Astrocyte of the cerebellum (primary cell): ENCODE results near the gene THAP7.

Experiments used
- DNase-seq: peaks from one replicate; pipeline ENCODE4 v3.0.0-alpha.2; 2011; ENCODE audit warnings: low read depth
- H3K4me3 ChIP-seq: 2 replicates; pipeline ENCODE4 v1.5.1; 2011; ENCODE audit warnings: mild to moderate bottlenecking, low read depth, low read length, moderate library complexity
- in situ Hi-C: cut with HindIII; loops from 2 replicates; pipeline ENCODE4 v1.10.0; 2017; ENCODE audit warnings: low sequenced_read_pairs
- TF ChIP-seq, protein P1 (sequence below): IDR thresholded peaks from 2 replicates; pipeline ENCODE4 v1.5.1; 2012; ENCODE audit warnings: low read length, low read depth, moderate library complexity, mild to moderate bottlenecking; ENCODE audit errors: missing control alignments

The THAP7 gene

GRCh38 chr22:20991252-20992055 lies 10.5 kb downstream of the THAP7 start:
- no peak overlapping the region for H3K4me3 ChIP-seq
- TF ChIP-seq, protein P1, sequence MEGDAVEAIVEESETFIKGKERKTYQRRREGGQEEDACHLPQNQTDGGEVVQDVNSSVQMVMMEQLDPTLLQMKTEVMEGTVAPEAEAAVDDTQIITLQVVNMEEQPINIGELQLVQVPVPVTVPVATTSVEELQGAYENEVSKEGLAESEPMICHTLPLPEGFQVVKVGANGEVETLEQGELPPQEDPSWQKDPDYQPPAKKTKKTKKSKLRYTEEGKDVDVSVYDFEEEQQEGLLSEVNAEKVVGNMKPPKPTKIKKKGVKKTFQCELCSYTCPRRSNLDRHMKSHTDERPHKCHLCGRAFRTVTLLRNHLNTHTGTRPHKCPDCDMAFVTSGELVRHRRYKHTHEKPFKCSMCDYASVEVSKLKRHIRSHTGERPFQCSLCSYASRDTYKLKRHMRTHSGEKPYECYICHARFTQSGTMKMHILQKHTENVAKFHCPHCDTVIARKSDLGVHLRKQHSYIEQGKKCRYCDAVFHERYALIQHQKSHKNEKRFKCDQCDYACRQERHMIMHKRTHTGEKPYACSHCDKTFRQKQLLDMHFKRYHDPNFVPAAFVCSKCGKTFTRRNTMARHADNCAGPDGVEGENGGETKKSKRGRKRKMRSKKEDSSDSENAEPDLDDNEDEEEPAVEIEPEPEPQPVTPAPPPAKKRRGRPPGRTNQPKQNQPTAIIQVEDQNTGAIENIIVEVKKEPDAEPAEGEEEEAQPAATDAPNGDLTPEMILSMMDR: no peak
- in situ Hi-C loops: no loop called here
- DNase-seq: no peak

- no peak overlapping the region for H3K4me3 ChIP-seq
- no peak for DNase-seq
- TF ChIP-seq, protein P1: peak; percentile 14
- in situ Hi-C loops: no loop called here
Measured at GRCh38 chr22:20990184-20991180, 11.4 kb downstream of the THAP7 start.

GRCh38 chr22:20989323-20990138 lies 12.4 kb downstream of the THAP7 start:
- no peak for DNase-seq
- TF ChIP-seq, protein P1: no peak
- in situ Hi-C loops: loop anchor here (10.0 kb wide), 1 partner anchor 105 kb away; no protein-coding TSS in a partner anchor
- no peak overlapping the region for H3K4me3 ChIP-seq

GRCh38 chr22:20988573-20989322 lies 13.2 kb downstream of the THAP7 start:
- no peak overlapping the region for H3K4me3 ChIP-seq
- TF ChIP-seq, protein P1: no peak
- DNase-seq: no peak
- in situ Hi-C loops: loop anchor here (10.0 kb wide), 1 partner anchor 104 kb away; no protein-coding TSS in a partner anchor

DNA sequence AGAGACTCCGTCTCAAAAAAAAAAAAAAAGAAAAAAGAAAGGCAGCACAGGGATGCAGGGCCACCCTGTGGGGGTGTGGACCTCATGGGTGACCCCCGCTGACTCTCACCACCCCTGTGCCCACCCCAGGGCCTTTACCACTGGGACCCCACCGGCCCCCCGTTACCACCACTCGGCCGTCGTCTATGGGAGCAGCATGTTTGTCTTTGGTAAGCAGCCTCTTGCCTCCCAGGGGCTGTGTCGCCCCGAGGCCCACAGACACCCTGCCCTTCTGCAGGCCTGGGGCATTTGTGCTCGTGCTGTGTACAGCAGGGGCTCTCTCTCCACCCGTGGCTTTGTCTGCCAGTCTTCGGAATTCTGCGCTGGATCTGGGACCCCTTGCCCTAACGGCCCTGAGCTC lies 14.5 kb downstream of the THAP7 start:
- in situ Hi-C loops: loop anchor here (10.0 kb wide), 1 partner anchor 103 kb away; no protein-coding TSS in a partner anchor
- TF ChIP-seq, protein P1: no peak
- no peak for DNase-seq
- H3K4me3 ChIP-seq: no peak overlapping the region
